ENCODE data around the gene ZNF761.
"Not testable (repeated sequence)": the region's sequence is repeated elsewhere in the genome, so short reads cannot be mapped to it uniquely, and the experiment has no call there.

Gene ZNF761

GRCh38 chr19:53431399-53432087 lies at the start of gene ZNF761:
ZNF761 (plus strand) TSS chr19:53431984; CDS start chr19:53447269, 15,285 bp downstream.
- DNase-seq: peak; percentile 66

GRCh38 chr19:53388168-53388567 lies 43.6 kb upstream of the ZNF761 start:
- no peak for DNase-seq

GRCh38 chr19:53388904-53389303 lies 42.9 kb upstream of the ZNF761 start:
- DNase-seq: no peak

GRCh38 chr19:53389571-53389970 lies 42.2 kb upstream of the ZNF761 start:
- DNase-seq: no peak

- DNase-seq: no peak
Observed at GRCh38 chr19:53389978-53390377, 41.8 kb upstream of the ZNF761 start.

- DNase-seq: no peak
Observed at GRCh38 chr19:53394522-53394973, 37.2 kb upstream of the ZNF761 start.

GRCh38 chr19:53394974-53395839 lies 36.6 kb upstream of the ZNF761 start, which contains the start of gene ZNF765:
ZNF765 (plus strand) TSS chr19:53395149; CDS start chr19:53398016, 2,867 bp downstream.
- DNase-seq: peak; percentile 56

- DNase-seq: not testable (repeated sequence)
Observed at GRCh38 chr19:53395840-53396524, 35.8 kb upstream of the ZNF761 start.

GRCh38 chr19:53396525-53396868 lies 35.3 kb upstream of the ZNF761 start:
- no peak for DNase-seq

GRCh38 chr19:53397918-53398317 lies 33.9 kb upstream of the ZNF761 start:
- DNase-seq: not testable (repeated sequence)

GRCh38 chr19:53409505-53410204 lies 22.1 kb upstream of the ZNF761 start:
- DNase-seq: no peak

GRCh38 chr19:53420520-53421315 lies 11.1 kb upstream of the ZNF761 start:
- DNase-seq: not testable (repeated sequence)

GRCh38 chr19:53422551-53422950 lies 9.2 kb upstream of the ZNF761 start:
- DNase-seq: no peak

GRCh38 chr19:53423074-53423473 lies 8.7 kb upstream of the ZNF761 start:
- DNase-seq: not testable (repeated sequence)

- not testable (repeated sequence) for DNase-seq
Observed at GRCh38 chr19:53423680-53424079, 8.1 kb upstream of the ZNF761 start.

- no peak for DNase-seq
Observed at GRCh38 chr19:53424968-53425597, 6.7 kb upstream of the ZNF761 start.

GRCh38 chr19:53432088-53432661 lies 391 bp downstream of the ZNF761 start:
- no peak for DNase-seq

GRCh38 chr19:53443809-53444208 lies 12.0 kb downstream of the ZNF761 start:
- not testable (repeated sequence) for DNase-seq

- DNase-seq: not testable (repeated sequence)
Observed at GRCh38 chr19:53447196-53447595, 15.4 kb downstream of the ZNF761 start.

- DNase-seq: no peak
Observed at GRCh38 chr19:53455828-53456227, 24.0 kb downstream of the ZNF761 start.

Data from GF-D8 (cell line).